OCI-LY7 (cell line): ENCODE results near the gene ANKRD13A.

ENCODE experiments used
- EZH2phosphoT487 ChIP-seq: fragments of 200-600 bp; sonication (generic); IDR thresholded peaks from 2 replicates; pipeline ENCODE4 v1.6.1; 2018; ENCODE audit warnings: low read depth, borderline replicate concordance, mild to moderate bottlenecking, mixed run types, antibody characterized with exemption, low read length, moderate library complexity, mixed read lengths
- TF ChIP-seq, protein P1 (sequence below): fragments of 200-600 bp; sonication (generic); conservative IDR thresholded peaks from 2 replicates; pipeline ENCODE4 v1.5.1; 2014; ENCODE audit warnings: mild to moderate bottlenecking, antibody characterized with exemption, low read length, moderate library complexity, mixed read lengths

GRCh38 chr12:110071967-110072366, 72.7 kb downstream of the ANKRD13A start:
- TF ChIP-seq, protein P1, sequence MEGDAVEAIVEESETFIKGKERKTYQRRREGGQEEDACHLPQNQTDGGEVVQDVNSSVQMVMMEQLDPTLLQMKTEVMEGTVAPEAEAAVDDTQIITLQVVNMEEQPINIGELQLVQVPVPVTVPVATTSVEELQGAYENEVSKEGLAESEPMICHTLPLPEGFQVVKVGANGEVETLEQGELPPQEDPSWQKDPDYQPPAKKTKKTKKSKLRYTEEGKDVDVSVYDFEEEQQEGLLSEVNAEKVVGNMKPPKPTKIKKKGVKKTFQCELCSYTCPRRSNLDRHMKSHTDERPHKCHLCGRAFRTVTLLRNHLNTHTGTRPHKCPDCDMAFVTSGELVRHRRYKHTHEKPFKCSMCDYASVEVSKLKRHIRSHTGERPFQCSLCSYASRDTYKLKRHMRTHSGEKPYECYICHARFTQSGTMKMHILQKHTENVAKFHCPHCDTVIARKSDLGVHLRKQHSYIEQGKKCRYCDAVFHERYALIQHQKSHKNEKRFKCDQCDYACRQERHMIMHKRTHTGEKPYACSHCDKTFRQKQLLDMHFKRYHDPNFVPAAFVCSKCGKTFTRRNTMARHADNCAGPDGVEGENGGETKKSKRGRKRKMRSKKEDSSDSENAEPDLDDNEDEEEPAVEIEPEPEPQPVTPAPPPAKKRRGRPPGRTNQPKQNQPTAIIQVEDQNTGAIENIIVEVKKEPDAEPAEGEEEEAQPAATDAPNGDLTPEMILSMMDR: no peak
- TF ChIP-seq EZH2phosphoT487: no peak
